ENCODE measurements around the gene PUSL1.

GRCh38 chr1:1324524-1325287 lies 16.3 kb downstream of the PUSL1 start, which contains the start of the genes CPTP and INTS11:
- TF ChIP-seq EZH2phosphoT487 (IDR thresholded peaks at IDR 0.05; ENCODE audit: low read depth) (no peak), CTCF (IDR thresholded peaks at IDR 0.05; ENCODE audit: low read depth, low read length) (no peak)

All from OCI-LY3 (cell line).